ENCODE results near the gene SYT6. TPM values are rescaled to one million over a fixed set of nuclear protein-coding genes. Genes with fewer than 3 reads are reported as not detected.

The SYT6 gene
- total RNA-seq, 4 donors from 2014 or later, result 2.0 TPM; not detected in 3

DNA sequence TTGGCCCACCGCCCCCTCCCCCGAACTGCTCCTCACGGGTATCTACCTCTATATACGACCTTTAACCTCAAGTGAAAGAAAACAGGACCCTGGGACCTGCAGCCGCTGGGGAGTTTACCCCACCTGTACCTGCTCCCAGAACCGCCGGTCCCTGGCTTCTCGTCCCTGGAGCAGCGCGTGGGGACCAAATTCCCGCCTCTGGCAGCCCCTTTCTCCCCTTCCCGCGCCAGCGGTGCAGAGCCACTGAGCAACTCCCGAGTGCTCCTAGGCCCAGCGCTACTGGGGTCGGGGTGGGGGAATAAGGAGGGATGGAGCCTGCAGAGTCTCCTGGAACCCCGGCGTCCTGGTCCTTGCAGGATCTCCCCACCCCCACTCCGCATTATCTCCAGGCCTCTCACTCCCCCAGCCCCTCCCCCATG lies 1.6 kb downstream of the SYT6 start:
- no peak for ATAC-seq
- WGBS, 2 donors (ENCODE audit: low coverage in 1 of 2), result 18 to 55% methylated on average over 2 to 10 of the region's 20 CpGs
- Histone ChIP-seq H3K36me3 (no peaks in the 10 kb centered on the region), H3K27me3 (peaks cover 98% of the 10 kb centered on the region), H3K27ac (no peak overlapping the region), H3K9me3 (no peaks in the 10 kb centered on the region), H3K4me1 (peaks cover 0 to 35% (median 22%) of the 10 kb centered on the region in 3 donors), H3K4me3 (peak overlapping the region in 1 of 2 donors; percentile 54)
- TF ChIP-seq POLR2A (IDR thresholded peaks at IDR 0.05) (no peak), POLR2AphosphoS5 (IDR thresholded peaks at IDR 0.05) (no peak), EP300 (IDR thresholded peaks at IDR 0.05) (no peak)

GRCh38 chr1:114150016-114150415 lies 3.7 kb downstream of the SYT6 start:
- peaks cover 86% of the 10 kb centered on the region for H3K27me3 ChIP-seq
- WGBS, 2 donors (ENCODE audit: low coverage in 1 of 2), result 80 to 96% methylated on average over 2 of the region's 2 CpGs
- H3K4me3 ChIP-seq, result no peak overlapping the region
- H3K36me3 ChIP-seq, result no peaks in the 10 kb centered on the region
- peaks cover 0 to 33% (median 22%) of the 10 kb centered on the region in 3 donors for H3K4me1 ChIP-seq
- no peaks in the 10 kb centered on the region for H3K9me3 ChIP-seq
- H3K27ac ChIP-seq, result no peak overlapping the region
- ATAC-seq, result no peak
- TF ChIP-seq CTCF (IDR thresholded peaks at IDR 0.05) (no peak), POLR2AphosphoS5 (IDR thresholded peaks at IDR 0.05) (no peak)

GRCh38 chr1:114149211-114149610 lies 4.5 kb downstream of the SYT6 start:
- Histone ChIP-seq H3K27me3 (peaks cover 86% of the 10 kb centered on the region), H3K27ac (no peak overlapping the region), H3K36me3 (no peaks in the 10 kb centered on the region), H3K9me3 (no peaks in the 10 kb centered on the region), H3K4me1 (peaks cover 0 to 25% (median 22%) of the 10 kb centered on the region in 3 donors), H3K4me3 (no peak overlapping the region)
- WGBS, 2 donors (ENCODE audit: low coverage in 1 of 2), result 43 to 82% methylated on average over 1 to 6 of the region's 6 CpGs
- TF ChIP-seq POLR2A (IDR thresholded peaks at IDR 0.05), result no peak
- ATAC-seq, result no peak

DNA sequence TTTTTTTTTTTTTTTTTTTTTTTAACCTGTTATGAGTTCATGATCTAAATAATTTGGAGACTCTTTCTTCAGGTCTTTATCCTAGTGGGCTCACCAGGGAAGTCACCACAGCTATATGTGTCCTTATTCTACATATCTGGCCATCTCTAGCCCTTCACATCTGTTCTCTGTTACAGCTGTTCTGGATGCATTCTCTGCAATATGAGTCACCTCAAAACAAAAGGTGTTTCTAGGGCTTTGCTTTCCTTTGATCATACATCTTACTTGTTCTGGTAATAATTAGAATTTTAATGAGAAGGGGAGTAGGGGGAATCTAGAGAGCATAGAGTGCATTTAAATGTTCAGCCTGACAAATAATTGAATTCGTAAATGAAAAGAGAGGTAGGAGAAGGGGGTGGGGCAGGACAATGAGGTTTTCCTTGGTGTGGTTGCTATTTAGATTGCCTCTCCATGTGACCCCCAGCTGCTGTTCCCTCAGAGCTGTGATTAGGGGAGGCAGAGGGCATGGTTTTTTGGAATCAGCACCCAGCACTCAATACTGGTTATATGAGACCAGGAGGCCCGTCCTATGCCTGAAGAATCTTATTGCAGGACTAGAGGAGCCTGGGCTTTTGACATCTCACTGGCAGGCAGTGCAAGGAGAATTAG lies 8.0 kb downstream of the SYT6 start:
- TF ChIP-seq CTCF (IDR thresholded peaks at IDR 0.05) (no peak), EP300 (IDR thresholded peaks at IDR 0.05) (no peak), POLR2A (IDR thresholded peaks at IDR 0.05) (no peak), POLR2AphosphoS5 (IDR thresholded peaks at IDR 0.05) (no peak)
- Histone ChIP-seq H3K9me3 (no peaks in the 10 kb centered on the region), H3K27ac (no peak overlapping the region), H3K4me1 (no peaks in the 10 kb centered on the region), H3K4me3 (no peak overlapping the region), H3K36me3 (no peaks in the 10 kb centered on the region), H3K27me3 (peaks cover 51% of the 10 kb centered on the region)
- 95% methylated on average over 2 of the region's 2 CpGs; no CpG with 5 or more reads in 1 of the 2 donors for WGBS, 2 donors (ENCODE audit: low coverage in 1 of 2)
- ATAC-seq, result no peak

DNA sequence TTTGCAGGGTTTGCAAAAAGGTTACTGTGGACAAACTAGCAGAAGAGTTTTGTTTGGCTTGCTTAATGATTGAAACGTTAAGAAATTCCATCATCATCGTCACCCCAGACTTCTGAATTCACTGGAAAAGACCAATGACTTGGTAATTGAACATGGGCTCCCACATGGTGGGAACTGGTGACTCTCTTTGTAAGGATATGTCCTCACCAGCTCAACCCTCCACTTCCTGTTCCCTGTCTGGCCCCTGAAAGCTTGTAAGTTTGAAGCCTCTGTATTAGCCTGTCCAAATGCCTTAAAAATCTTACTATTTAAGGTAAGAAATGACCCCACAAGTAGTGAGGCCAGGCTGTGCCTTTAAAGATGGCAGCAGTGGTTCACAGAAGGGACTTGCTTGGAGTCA lies 9.7 kb downstream of the SYT6 start:
- no peak for TF ChIP-seq POLR2AphosphoS5 (IDR thresholded peaks at IDR 0.05)
- TF ChIP-seq EP300 (IDR thresholded peaks at IDR 0.05), result no peak
- TF ChIP-seq CTCF (IDR thresholded peaks at IDR 0.05), result no peak
- TF ChIP-seq POLR2A (IDR thresholded peaks at IDR 0.05), result no peak
- WGBS, 2 donors (ENCODE audit: low coverage in 1 of 2), result 82% methylated on average over 2 of the region's 2 CpGs; no CpG with 5 or more reads in 1 of the 2 donors
- ATAC-seq, result no peak

GRCh38 chr1:114139540-114139939 lies 14.1 kb downstream of the SYT6 start:
- no peak overlapping the region for H3K27ac ChIP-seq
- H3K9me3 ChIP-seq, result no peaks in the 10 kb centered on the region
- H3K27me3 ChIP-seq, result peaks cover 31% of the 10 kb centered on the region
- WGBS, 2 donors (ENCODE audit: low coverage in 1 of 2), result 91% methylated on average over 5 of the region's 10 CpGs; no CpG with 5 or more reads in 1 of the 2 donors
- TF ChIP-seq CTCF (IDR thresholded peaks at IDR 0.05), result no peak
- H3K36me3 ChIP-seq, result no peaks in the 10 kb centered on the region
- ATAC-seq, result no peak
- H3K4me1 ChIP-seq, result no peaks in the 10 kb centered on the region
- no peak overlapping the region for H3K4me3 ChIP-seq

More for the DNA sequence above, 9.7 kb downstream of the SYT6 start:
- Histone ChIP-seq H3K9me3 (no peaks in the 10 kb centered on the region), H3K27me3 (peaks cover 36% of the 10 kb centered on the region), H3K27ac (no peak overlapping the region), H3K4me3 (no peak overlapping the region), H3K36me3 (no peaks in the 10 kb centered on the region), H3K4me1 (no peaks in the 10 kb centered on the region)

All from gastroesophageal sphincter (tissue), 4 donors.